HCT116 (cell line): ENCODE measurements around the gene HOXD1. TPM values are rescaled to one million over a fixed set of nuclear protein-coding genes. Genes with fewer than 3 reads are reported as not detected.

Source experiments
- ATAC-seq: fragments of 200-7000 bp; cut with Tn5 transposase; 2 replicates; pipeline ENCODE4 v1.9.1; 2020; ENCODE audit warnings: mild to moderate bottlenecking, moderate library complexity
- BruUV-seq: library from RNA; stranded (reverse); fragments of 400-500 nt; replicated peaks from 2 replicates; lab custom pipeline; 2021; lab: Mats Ljungman, UMichigan
- CTCF ChIA-PET: fragments of 300-600 bp; sonication (Branson Sonifier 250); formaldehyde crosslinking; loops from one replicate; lab custom pipeline; 2021; ENCODE audit warnings: antibody characterized with exemption; lab: Charles Lee
- POLR2A ChIA-PET: fragments of 300-600, 350-600 bp; sonication (Branson Sonifier 250); formaldehyde crosslinking; loops from one replicate; lab custom pipeline; 2021; ENCODE audit warnings: antibody characterized with exemption; lab: Charles Lee
- RAD21 ChIA-PET, 2 experiments: fragments of 300-600 bp; sonication (Branson Sonifier 250); formaldehyde crosslinking; loops; one replicate each; lab custom pipeline; 2023; ENCODE audit warnings: low total read pairs in 2 of 2; ENCODE audit not compliant: uncharacterized antibody in 2 of 2, unreplicated experiment in 2 of 2, low non-redundant PET in 1 of 2; lab: Charles Lee
- DNase-seq: peaks from one replicate; pipeline ENCODE4 v3.0.0-alpha.2; 2010; ENCODE audit warnings: low read depth, low spot score
- H2AFZ ChIP-seq: fragments of 200-600 bp; shearing (Covaris generic), sonication (generic); 2 replicates; pipeline ENCODE4 v1.6.1; 2017; ENCODE audit warnings: low read depth, mixed run types, mixed read lengths, antibody characterized with exemption, low read length; ENCODE audit not compliant: poor library complexity, severe bottlenecking
- H3K27ac ChIP-seq: 2 replicates; pipeline ENCODE4 v1.5.1; 2012; ENCODE audit warnings: low read depth, low read length
- H3K27me3 ChIP-seq: fragments of 200-600 bp; sonication (generic); 2 replicates; pipeline ENCODE4 v1.6.1; 2016; ENCODE audit warnings: mixed run types, low read length, mixed read lengths; ENCODE audit not compliant: insufficient read depth
- H3K36me3 ChIP-seq, 2 experiments: fragments of 200-500 bp in 1 of 2; fragments of 200-600 bp in 1 of 2; sonication (Bioruptor generic) in 1 of 2; sonication (generic) in 1 of 2; 2 replicates each; pipeline versions ENCODE4 v1.5.1 to v1.6.1; 2014 to 2016; ENCODE audit warnings: low read length in 2 of 2, inconsistent platforms in 1 of 2, mixed read lengths in 1 of 2, mixed run types in 1 of 2; ENCODE audit not compliant: insufficient read depth in 2 of 2, control insufficient read depth in 1 of 2
- H3K4me1 ChIP-seq, 2 experiments: fragments of 200-600 bp in 1 of 2; sonication (generic) in 1 of 2; 2 replicates each; pipeline versions ENCODE4 v1.5.1 to v1.6.1; 2012 to 2017; ENCODE audit warnings: low read length in 2 of 2, inconsistent platforms in 1 of 2, mild to moderate bottlenecking in 1 of 2, mixed read lengths in 1 of 2, mixed run types in 1 of 2, moderate library complexity in 1 of 2; ENCODE audit not compliant: insufficient read depth in 2 of 2, control insufficient read depth in 1 of 2
- H3K4me2 ChIP-seq: fragments of 200-600 bp; sonication (generic); 2 replicates; pipeline ENCODE4 v1.6.1; 2017; ENCODE audit warnings: mixed run types, low read length, mixed read lengths
- H3K4me3 ChIP-seq, 2 experiments: fragments of 200-600 bp in 1 of 2; sonication (generic) in 1 of 2; replicated peaks in 1 of 2; 2 replicates each; pipeline ENCODE4 v1.5.1; 2011 to 2016; ENCODE audit warnings: low read length in 2 of 2, control low read depth in 1 of 2, low read depth in 1 of 2, mild to moderate bottlenecking in 1 of 2, mixed read lengths in 1 of 2, mixed run types in 1 of 2
- H3K79me2 ChIP-seq: fragments of 200-600 bp; sonication (generic); 2 replicates; pipeline ENCODE4 v1.6.1; 2017; ENCODE audit warnings: mild to moderate bottlenecking, mixed run types, low read length, moderate library complexity, mixed read lengths; ENCODE audit not compliant: insufficient read depth
- H3K9ac ChIP-seq: fragments of 200-600 bp; sonication (generic); 2 replicates; pipeline ENCODE4 v1.6.1; 2016; ENCODE audit warnings: low read length, mixed read lengths
- H3K9me2 ChIP-seq: fragments of 200-600 bp; sonication (generic), shearing (Covaris generic); 2 replicates; pipeline ENCODE4 v1.6.1; 2017; ENCODE audit warnings: mixed run types, mild to moderate bottlenecking, moderate library complexity; ENCODE audit not compliant: insufficient read depth
- H3K9me3 ChIP-seq, 2 experiments: fragments of 200-500 bp in 1 of 2; fragments of 200-600 bp in 1 of 2; sonication (Bioruptor generic) in 1 of 2; sonication (generic) in 1 of 2; 2 replicates each; pipeline ENCODE4 v1.6.1; 2014 to 2017; ENCODE audit warnings: low read length in 2 of 2, mixed read lengths in 2 of 2, inconsistent platforms in 1 of 2, low read depth in 1 of 2, mild to moderate bottlenecking in 1 of 2, mixed run types in 1 of 2, moderate library complexity in 1 of 2; ENCODE audit not compliant: control insufficient read depth in 1 of 2, insufficient read depth in 1 of 2
- H4K20me1 ChIP-seq: fragments of 200-600 bp; sonication (generic), shearing (Covaris generic); 2 replicates; pipeline ENCODE4 v1.6.1; 2017; ENCODE audit warnings: mixed run types, mild to moderate bottlenecking, moderate library complexity; ENCODE audit not compliant: insufficient read depth
- CEBPB ChIP-seq: IDR thresholded peaks from 2 replicates; pipeline ENCODE4 v1.6.1; 2012; ENCODE audit warnings: low read depth
- EGR1 ChIP-seq: IDR thresholded peaks from 2 replicates; pipeline ENCODE4 v1.6.1; 2012; ENCODE audit warnings: low read depth
- EZH2 ChIP-seq: fragments of 200-600 bp; sonication (generic); IDR thresholded peaks from 2 replicates; pipeline ENCODE4 v1.6.1; 2017; ENCODE audit warnings: antibody characterized with exemption, mixed run types
- POLR2A ChIP-seq: IDR thresholded peaks from 2 replicates; pipeline ENCODE4 v1.7.0; 2011; ENCODE audit warnings: borderline replicate concordance; ENCODE audit not compliant: insufficient read depth, insufficient read length; ENCODE audit errors: extremely low read depth
- SIN3A ChIP-seq: IDR thresholded peaks from 2 replicates; pipeline ENCODE4 v1.6.1; 2012; ENCODE audit warnings: low read depth
- SP1 ChIP-seq: IDR thresholded peaks from 2 replicates; pipeline ENCODE4 v1.6.1; 2012; ENCODE audit warnings: low read depth
- SRF ChIP-seq: IDR thresholded peaks from 2 replicates; pipeline ENCODE4 v1.6.1; 2012; ENCODE audit warnings: low read depth
- YY1 ChIP-seq: IDR thresholded peaks from 2 replicates; pipeline ENCODE4 v1.6.1; 2011; ENCODE audit warnings: low read length, low read depth, moderate library complexity, mild to moderate bottlenecking; ENCODE audit not compliant: insufficient replicate concordance; ENCODE audit errors: extremely low read depth
- ZNF274 ChIP-seq: fragments of 200-500 bp; sonication (Bioruptor generic); IDR thresholded peaks from 2 replicates; pipeline ENCODE4 v1.6.1; 2014; ENCODE audit warnings: mild to moderate bottlenecking, low read depth, low read length, inconsistent platforms
- intact Hi-C: fragments of 100-400 bp; cut with micrococcal nuclease; formaldehyde crosslinking; loops from 2 replicates; pipeline ENCODE4 v1.10.0; 2022
- total RNA-seq: library from RNA; stranded (reverse); gene quantifications from one replicate; pipeline ENCODE4 v1.2.1, GENCODE V29; 2021; ENCODE audit not compliant: unreplicated experiment
- TF ChIP-seq, protein P1 (sequence below): IDR thresholded peaks from 2 replicates; pipeline ENCODE4 v1.6.1; 2011; ENCODE audit warnings: mild to moderate bottlenecking, low read length, moderate library complexity; ENCODE audit not compliant: insufficient replicate concordance; ENCODE audit errors: extremely low read depth
- TF ChIP-seq, protein P2 (sequence below), 3 experiments: fragments of 200-600 bp in 1 of 3; sonication (generic) in 1 of 3; IDR thresholded peaks in 2 of 3; conservative IDR thresholded peaks in 1 of 3; 2 replicates each; pipeline ENCODE4 v1.5.1; 2012 to 2017; ENCODE audit warnings: low read depth in 2 of 3, low read length in 2 of 3, antibody characterized with exemption in 1 of 3, borderline replicate concordance in 1 of 3, control low read depth in 1 of 3, mild to moderate bottlenecking in 1 of 3, mixed read lengths in 1 of 3, mixed run types in 1 of 3, moderate library complexity in 1 of 3; ENCODE audit not compliant: insufficient read depth in 1 of 3
- TF ChIP-seq, protein P3 (sequence below): IDR thresholded peaks from 2 replicates; pipeline ENCODE4 v1.6.1; 2012
- TF ChIP-seq, protein P4 (sequence below): IDR thresholded peaks from 2 replicates; pipeline ENCODE4 v1.6.1; 2012; ENCODE audit warnings: low read depth

The HOXD1 gene
- total RNA-seq, 1 experiment from 2014 or later = not detected

DNA sequence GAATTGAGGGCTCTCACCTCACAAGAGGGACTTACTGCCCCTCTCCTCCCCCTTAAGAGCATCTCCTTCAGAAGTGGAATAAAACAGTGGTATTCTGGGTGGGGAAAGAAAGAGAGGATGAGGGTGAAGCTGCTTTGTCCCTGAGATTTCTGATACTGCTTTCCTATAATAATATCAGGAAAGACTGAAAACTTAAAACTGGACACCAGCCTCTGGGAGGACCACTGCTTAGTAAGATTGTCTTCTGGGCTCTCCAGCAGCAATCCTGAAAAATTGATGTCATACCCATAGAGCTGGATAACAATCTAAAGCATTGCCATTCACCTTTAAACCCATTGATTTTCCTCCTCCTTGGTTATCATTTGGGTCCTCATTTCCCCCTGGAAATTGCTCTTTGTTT, 41.8 kb upstream of the HOXD1 start (continued):
- TF ChIP-seq, protein P1, sequence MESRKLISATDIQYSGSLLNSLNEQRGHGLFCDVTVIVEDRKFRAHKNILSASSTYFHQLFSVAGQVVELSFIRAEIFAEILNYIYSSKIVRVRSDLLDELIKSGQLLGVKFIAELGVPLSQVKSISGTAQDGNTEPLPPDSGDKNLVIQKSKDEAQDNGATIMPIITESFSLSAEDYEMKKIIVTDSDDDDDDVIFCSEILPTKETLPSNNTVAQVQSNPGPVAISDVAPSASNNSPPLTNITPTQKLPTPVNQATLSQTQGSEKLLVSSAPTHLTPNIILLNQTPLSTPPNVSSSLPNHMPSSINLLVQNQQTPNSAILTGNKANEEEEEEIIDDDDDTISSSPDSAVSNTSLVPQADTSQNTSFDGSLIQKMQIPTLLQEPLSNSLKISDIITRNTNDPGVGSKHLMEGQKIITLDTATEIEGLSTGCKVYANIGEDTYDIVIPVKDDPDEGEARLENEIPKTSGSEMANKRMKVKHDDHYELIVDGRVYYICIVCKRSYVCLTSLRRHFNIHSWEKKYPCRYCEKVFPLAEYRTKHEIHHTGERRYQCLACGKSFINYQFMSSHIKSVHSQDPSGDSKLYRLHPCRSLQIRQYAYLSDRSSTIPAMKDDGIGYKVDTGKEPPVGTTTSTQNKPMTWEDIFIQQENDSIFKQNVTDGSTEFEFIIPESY = no peak
- no peak for TF ChIP-seq SIN3A
- TF ChIP-seq, protein P2, sequence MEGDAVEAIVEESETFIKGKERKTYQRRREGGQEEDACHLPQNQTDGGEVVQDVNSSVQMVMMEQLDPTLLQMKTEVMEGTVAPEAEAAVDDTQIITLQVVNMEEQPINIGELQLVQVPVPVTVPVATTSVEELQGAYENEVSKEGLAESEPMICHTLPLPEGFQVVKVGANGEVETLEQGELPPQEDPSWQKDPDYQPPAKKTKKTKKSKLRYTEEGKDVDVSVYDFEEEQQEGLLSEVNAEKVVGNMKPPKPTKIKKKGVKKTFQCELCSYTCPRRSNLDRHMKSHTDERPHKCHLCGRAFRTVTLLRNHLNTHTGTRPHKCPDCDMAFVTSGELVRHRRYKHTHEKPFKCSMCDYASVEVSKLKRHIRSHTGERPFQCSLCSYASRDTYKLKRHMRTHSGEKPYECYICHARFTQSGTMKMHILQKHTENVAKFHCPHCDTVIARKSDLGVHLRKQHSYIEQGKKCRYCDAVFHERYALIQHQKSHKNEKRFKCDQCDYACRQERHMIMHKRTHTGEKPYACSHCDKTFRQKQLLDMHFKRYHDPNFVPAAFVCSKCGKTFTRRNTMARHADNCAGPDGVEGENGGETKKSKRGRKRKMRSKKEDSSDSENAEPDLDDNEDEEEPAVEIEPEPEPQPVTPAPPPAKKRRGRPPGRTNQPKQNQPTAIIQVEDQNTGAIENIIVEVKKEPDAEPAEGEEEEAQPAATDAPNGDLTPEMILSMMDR (IDR thresholded peaks at IDR 0.05 in 2 of 3, conservative IDR thresholded peaks at IDR 0.05 in 1 of 3; ENCODE audit: borderline replicate concordance in 1 of 3, insufficient read depth in 1 of 3, low read depth in 2 of 3, low read length in 2 of 3) = no peak
- TF ChIP-seq, all 23 proteins: peak for 0

DNA sequence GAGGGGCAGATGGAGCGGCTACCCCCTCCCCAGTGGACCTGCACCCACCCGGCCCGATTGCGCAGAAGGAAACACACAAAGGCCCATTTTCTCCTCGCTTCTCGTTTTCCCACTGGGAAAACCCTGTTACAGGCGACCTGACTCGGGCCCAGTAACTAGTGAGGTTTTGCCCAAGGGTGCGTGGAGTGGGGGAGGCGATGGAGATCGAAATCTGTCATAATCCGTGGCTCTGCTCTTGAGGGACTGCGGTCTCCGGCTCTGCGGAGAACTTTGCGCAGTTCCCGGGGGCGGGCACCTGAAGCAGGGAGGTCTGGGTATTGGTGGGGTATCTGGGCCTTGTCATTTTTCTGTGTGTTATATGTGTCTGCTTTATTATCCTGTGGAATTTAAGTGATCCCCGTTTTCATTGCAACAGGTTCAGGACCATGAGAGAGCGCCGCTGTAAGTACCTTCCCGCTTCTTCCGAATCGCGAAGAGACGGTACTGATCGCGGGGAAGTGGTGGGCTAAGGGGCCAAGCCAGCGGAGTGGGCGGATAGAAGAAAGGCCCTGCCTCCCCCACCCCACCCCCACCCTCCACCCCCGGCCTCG, 41.2 kb upstream of the HOXD1 start:
- Histone ChIP-seq H3K4me2 (no peak overlapping the region), H3K9me2 (no peaks in the 10 kb centered on the region), H3K27ac (no peak overlapping the region), H3K9me3 (no peaks in the 10 kb centered on the region), H2AFZ (no peak overlapping the region), H3K4me3 (no peak overlapping the region), H3K79me2 (no peaks in the 10 kb centered on the region), H3K27me3 (no peaks in the 10 kb centered on the region), H3K9ac (no peak overlapping the region), H3K4me1 (no peaks in the 10 kb centered on the region), H3K36me3 (no peaks in the 10 kb centered on the region), H4K20me1 (no peaks in the 10 kb centered on the region)
- BruUV-seq = no TSS peak
- ChIA-PET POLR2A (no interaction called here), RAD21 (no interaction called here), CTCF (no interaction called here)
- DNase-seq (no peak), ATAC-seq (no peak)
- intact Hi-C loops = no loop called here
- TF ChIP-seq EGR1 (no peak), EZH2 (no peak), SRF (no peak), YY1 (no peak), SP1 (no peak), SIN3A (no peak), ZNF274 (no peak), POLR2A (no peak), CEBPB (no peak)
- TF ChIP-seq, protein P2 (IDR thresholded peaks at IDR 0.05 in 2 of 3, conservative IDR thresholded peaks at IDR 0.05 in 1 of 3; ENCODE audit: borderline replicate concordance in 1 of 3, insufficient read depth in 1 of 3, low read depth in 2 of 3, low read length in 2 of 3) = no peak
- TF ChIP-seq, protein P3, sequence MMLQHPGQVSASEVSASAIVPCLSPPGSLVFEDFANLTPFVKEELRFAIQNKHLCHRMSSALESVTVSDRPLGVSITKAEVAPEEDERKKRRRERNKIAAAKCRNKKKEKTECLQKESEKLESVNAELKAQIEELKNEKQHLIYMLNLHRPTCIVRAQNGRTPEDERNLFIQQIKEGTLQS = no peak
- TF ChIP-seq, protein P4, sequence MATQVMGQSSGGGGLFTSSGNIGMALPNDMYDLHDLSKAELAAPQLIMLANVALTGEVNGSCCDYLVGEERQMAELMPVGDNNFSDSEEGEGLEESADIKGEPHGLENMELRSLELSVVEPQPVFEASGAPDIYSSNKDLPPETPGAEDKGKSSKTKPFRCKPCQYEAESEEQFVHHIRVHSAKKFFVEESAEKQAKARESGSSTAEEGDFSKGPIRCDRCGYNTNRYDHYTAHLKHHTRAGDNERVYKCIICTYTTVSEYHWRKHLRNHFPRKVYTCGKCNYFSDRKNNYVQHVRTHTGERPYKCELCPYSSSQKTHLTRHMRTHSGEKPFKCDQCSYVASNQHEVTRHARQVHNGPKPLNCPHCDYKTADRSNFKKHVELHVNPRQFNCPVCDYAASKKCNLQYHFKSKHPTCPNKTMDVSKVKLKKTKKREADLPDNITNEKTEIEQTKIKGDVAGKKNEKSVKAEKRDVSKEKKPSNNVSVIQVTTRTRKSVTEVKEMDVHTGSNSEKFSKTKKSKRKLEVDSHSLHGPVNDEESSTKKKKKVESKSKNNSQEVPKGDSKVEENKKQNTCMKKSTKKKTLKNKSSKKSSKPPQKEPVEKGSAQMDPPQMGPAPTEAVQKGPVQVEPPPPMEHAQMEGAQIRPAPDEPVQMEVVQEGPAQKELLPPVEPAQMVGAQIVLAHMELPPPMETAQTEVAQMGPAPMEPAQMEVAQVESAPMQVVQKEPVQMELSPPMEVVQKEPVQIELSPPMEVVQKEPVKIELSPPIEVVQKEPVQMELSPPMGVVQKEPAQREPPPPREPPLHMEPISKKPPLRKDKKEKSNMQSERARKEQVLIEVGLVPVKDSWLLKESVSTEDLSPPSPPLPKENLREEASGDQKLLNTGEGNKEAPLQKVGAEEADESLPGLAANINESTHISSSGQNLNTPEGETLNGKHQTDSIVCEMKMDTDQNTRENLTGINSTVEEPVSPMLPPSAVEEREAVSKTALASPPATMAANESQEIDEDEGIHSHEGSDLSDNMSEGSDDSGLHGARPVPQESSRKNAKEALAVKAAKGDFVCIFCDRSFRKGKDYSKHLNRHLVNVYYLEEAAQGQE = no peak
